Suprapubic skin (tissue), 3 donors: ENCODE data around the gene C11orf24.

Source experiments
- CTCF ChIP-seq, 2 donors: fragments of 200-600 bp in 1 of 2; fragments of 450-650 bp in 1 of 2; sonication (generic) in 1 of 2; IDR thresholded peaks; one replicate each; pipeline ENCODE4 v1.5.1; 2016 to 2019; ENCODE audit warnings: antibody characterized with exemption in 2 of 2, mild to moderate bottlenecking in 1 of 2, moderate library complexity in 1 of 2
- POLR2A ChIP-seq, 2 donors: fragments of 450-650 bp; IDR thresholded peaks; one replicate each; pipeline ENCODE4 v1.6.1; 2017; ENCODE audit warnings: antibody characterized with exemption in 2 of 2, mild to moderate bottlenecking in 2 of 2, moderate library complexity in 2 of 2

- TF ChIP-seq CTCF (IDR thresholded peaks at IDR 0.05): no peak
- no peak for TF ChIP-seq POLR2A (IDR thresholded peaks at IDR 0.05)
Measured at GRCh38 chr11:68256331-68256741, 15.4 kb downstream of the C11orf24 start.
